ENCODE data around the gene NELFCD.

Gene NELFCD

DNA sequence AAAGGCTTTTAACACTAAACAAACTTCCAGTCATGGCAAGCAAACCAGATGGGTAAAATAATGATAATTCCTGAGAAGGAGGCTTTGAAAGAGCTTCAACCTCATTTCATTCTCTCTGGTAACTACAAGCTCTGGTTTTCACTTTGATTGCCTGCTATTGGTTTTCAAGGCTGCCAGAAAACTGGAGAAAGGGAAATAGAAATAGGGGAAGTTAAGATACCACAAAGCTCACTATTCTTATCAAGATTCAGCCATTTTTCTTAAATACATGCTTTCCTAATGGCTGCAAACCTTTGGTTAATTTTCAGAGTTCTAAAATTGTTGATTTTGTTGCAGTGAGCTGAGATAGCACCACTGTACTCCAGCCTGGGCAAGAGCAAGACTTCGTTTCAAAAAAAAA is 42.5 kb upstream of the NELFCD start:
- DNase-seq (ENCODE audit: low read depth in 1 of 2, low spot score in 1 of 2), result peak in 1 of 2 experiments; percentile 49
- TF ChIP-seq GABPA (IDR thresholded peaks at IDR 0.05; ENCODE audit: low read depth) (no peak), REST (IDR thresholded peaks at IDR 0.05; ENCODE audit: insufficient replicate concordance, low read depth) (no peak), SPI1 (IDR thresholded peaks at IDR 0.05; ENCODE audit: borderline replicate concordance, low read depth) (no peak), CTCF (IDR thresholded peaks at IDR 0.05; ENCODE audit: insufficient read depth, low read length) (no peak), POLR2AphosphoS5 (IDR thresholded peaks at IDR 0.05; ENCODE audit: low read depth) (no peak)
- Histone ChIP-seq H3K27me3 (ENCODE audit: insufficient read depth, poor library complexity, severe bottlenecking) (no peaks in the 10 kb centered on the region), H3K4me3 (replicated peaks; ENCODE audit: insufficient read depth, low read length) (no peak overlapping the region), H3K27ac (replicated peaks) (peak overlapping the region; percentile 36)

DNA sequence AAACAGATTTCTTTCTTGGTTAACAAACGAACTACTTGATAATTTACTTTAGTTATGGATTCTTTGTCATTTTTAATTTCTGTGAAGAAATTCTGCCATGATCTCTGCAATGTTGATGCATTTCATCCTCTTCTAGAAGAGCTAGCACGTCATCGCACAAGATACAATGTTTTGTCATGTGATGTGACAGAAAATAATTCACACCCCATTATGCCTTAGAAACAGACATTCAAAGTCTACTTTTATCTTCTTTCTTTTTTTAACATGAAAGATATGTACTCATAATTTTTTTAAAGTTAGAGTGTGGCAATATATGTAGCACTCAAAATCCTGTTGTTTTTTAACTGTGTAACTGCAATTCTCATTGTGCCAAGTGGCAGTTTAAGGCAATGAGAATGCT is 39.6 kb upstream of the NELFCD start:
- no peak for DNase-seq (ENCODE audit: low read depth in 1 of 2, low spot score in 1 of 2)
- no peak overlapping the region for H3K27ac ChIP-seq (replicated peaks)
- no peaks in the 10 kb centered on the region for H3K27me3 ChIP-seq (ENCODE audit: insufficient read depth, poor library complexity, severe bottlenecking)

DNA sequence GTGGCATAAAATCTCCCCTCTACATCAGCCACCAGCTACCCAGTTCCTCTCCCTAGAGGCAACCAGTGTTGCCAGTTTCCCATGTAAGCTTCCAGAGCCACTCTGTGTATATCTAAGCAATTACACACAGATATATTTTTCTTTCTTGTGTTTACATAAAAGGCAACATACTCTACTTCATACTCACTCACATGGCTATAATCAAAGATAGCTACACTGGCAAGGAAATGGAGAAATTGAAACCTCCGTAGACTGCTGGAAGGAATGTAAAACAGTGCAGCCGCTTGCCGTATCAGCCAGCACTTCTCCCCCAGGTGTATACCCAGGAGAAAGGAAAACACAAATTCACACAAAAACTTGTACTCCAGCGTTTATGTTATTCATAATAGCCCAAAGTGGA is 38.5 kb upstream of the NELFCD start:
- Histone ChIP-seq H3K4me3 (replicated peaks; ENCODE audit: insufficient read depth, low read length) (no peak overlapping the region), H3K27ac (replicated peaks) (no peak overlapping the region), H3K27me3 (ENCODE audit: insufficient read depth, poor library complexity, severe bottlenecking) (no peaks in the 10 kb centered on the region)
- no peak for TF ChIP-seq REST (IDR thresholded peaks at IDR 0.05; ENCODE audit: insufficient replicate concordance, low read depth)
- TF ChIP-seq POLR2AphosphoS5 (IDR thresholded peaks at IDR 0.05; ENCODE audit: low read depth), result no peak
- TF ChIP-seq GABPA (IDR thresholded peaks at IDR 0.05; ENCODE audit: low read depth), result no peak
- no peak for TF ChIP-seq CTCF (IDR thresholded peaks at IDR 0.05; ENCODE audit: insufficient read depth, low read length)
- no peak for TF ChIP-seq SPI1 (IDR thresholded peaks at IDR 0.05; ENCODE audit: borderline replicate concordance, low read depth)
- DNase-seq (ENCODE audit: low read depth in 1 of 2, low spot score in 1 of 2), result no peak

More for the DNA sequence above, 39.6 kb upstream of the NELFCD start:
- H3K4me3 ChIP-seq (replicated peaks; ENCODE audit: insufficient read depth, low read length), result no peak overlapping the region
- TF ChIP-seq SPI1 (IDR thresholded peaks at IDR 0.05; ENCODE audit: borderline replicate concordance, low read depth) (no peak), GABPA (IDR thresholded peaks at IDR 0.05; ENCODE audit: low read depth) (no peak), REST (IDR thresholded peaks at IDR 0.05; ENCODE audit: insufficient replicate concordance, low read depth) (no peak), POLR2AphosphoS5 (IDR thresholded peaks at IDR 0.05; ENCODE audit: low read depth) (no peak)
